Epithelial cell of esophagus (primary cell): ENCODE measurements around the gene CDH7.

Source experiments
- DNase-seq: peaks from one replicate; pipeline ENCODE4 v3.0.0; 2010; ENCODE audit warnings: low read depth
- H3K4me3 ChIP-seq: 2 replicates; pipeline ENCODE4 v1.5.1; 2011; ENCODE audit warnings: mild to moderate bottlenecking, low read length, control low read depth
- TF ChIP-seq, protein P1 (sequence below): IDR thresholded peaks from 2 replicates; pipeline ENCODE4 v1.5.1; 2011; ENCODE audit warnings: low read depth, mild to moderate bottlenecking, low read length, control low read depth, inconsistent platforms; ENCODE audit not compliant: insufficient read depth; ENCODE audit errors: missing control alignments

CDH7 gene

GRCh38 chr18:65735155-65735554 lies 15.7 kb upstream of the CDH7 start:
- H3K4me3 ChIP-seq: no peak overlapping the region
- TF ChIP-seq, protein P1, sequence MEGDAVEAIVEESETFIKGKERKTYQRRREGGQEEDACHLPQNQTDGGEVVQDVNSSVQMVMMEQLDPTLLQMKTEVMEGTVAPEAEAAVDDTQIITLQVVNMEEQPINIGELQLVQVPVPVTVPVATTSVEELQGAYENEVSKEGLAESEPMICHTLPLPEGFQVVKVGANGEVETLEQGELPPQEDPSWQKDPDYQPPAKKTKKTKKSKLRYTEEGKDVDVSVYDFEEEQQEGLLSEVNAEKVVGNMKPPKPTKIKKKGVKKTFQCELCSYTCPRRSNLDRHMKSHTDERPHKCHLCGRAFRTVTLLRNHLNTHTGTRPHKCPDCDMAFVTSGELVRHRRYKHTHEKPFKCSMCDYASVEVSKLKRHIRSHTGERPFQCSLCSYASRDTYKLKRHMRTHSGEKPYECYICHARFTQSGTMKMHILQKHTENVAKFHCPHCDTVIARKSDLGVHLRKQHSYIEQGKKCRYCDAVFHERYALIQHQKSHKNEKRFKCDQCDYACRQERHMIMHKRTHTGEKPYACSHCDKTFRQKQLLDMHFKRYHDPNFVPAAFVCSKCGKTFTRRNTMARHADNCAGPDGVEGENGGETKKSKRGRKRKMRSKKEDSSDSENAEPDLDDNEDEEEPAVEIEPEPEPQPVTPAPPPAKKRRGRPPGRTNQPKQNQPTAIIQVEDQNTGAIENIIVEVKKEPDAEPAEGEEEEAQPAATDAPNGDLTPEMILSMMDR: no peak
- DNase-seq: no peak

DNA sequence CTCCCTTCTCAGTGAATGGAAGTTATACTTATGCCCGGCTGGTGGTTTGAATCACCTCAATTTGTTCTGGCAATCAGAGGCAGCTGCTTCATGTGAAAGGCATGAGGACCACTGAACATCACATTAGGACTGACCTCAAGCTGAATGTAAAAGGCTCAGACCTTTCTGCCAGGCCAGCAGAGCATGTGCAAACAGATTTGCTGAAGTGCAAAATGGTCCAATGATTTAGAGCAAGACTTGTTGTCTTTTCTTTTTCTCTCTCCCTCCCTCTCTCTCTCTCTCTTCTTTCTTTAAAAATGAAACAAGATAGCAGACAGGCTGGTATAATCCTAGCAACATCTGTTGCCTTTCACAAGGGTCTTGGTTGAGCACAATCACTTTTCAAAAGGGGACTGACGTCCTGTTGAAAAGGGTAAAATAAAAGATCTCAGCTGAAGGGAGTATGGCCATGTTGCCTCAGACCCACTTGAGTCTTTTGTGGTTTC lies 13.3 kb upstream of the CDH7 start:
- TF ChIP-seq, protein P1: no peak
- no peak overlapping the region for H3K4me3 ChIP-seq
- no peak for DNase-seq

- TF ChIP-seq, protein P1: no peak
- DNase-seq: no peak
Observed at GRCh38 chr18:65746936-65747335, 3.9 kb upstream of the CDH7 start.

DNA sequence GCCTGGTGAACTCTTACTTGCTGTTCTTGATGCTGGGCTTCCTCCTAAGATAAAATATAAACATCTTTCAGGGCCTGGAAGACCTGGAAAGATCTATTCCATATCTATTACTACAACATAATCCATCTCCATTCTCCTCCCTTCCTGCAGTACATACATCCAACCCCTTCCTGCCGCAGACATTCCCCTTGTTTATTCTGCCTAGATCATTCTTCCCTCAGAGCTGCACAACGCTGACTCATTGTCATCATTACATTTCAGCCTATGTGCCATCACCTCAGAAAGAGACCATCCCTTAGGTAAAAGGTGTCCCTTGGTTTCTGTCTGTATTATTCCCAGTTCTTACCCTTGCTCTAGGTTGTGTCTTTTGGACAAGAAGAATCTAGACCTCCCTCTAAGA lies 2.5 kb upstream of the CDH7 start:
- TF ChIP-seq, protein P1: no peak
- DNase-seq: no peak
- no peak overlapping the region for H3K4me3 ChIP-seq

More at GRCh38 chr18:65746936-65747335, 3.9 kb upstream of the CDH7 start:
- H3K4me3 ChIP-seq: no peak overlapping the region

GRCh38 chr18:65749841-65750240 lies 971 bp upstream of the CDH7 start:
- TF ChIP-seq, protein P1: no peak
- no peak for DNase-seq
- no peak overlapping the region for H3K4me3 ChIP-seq

DNA sequence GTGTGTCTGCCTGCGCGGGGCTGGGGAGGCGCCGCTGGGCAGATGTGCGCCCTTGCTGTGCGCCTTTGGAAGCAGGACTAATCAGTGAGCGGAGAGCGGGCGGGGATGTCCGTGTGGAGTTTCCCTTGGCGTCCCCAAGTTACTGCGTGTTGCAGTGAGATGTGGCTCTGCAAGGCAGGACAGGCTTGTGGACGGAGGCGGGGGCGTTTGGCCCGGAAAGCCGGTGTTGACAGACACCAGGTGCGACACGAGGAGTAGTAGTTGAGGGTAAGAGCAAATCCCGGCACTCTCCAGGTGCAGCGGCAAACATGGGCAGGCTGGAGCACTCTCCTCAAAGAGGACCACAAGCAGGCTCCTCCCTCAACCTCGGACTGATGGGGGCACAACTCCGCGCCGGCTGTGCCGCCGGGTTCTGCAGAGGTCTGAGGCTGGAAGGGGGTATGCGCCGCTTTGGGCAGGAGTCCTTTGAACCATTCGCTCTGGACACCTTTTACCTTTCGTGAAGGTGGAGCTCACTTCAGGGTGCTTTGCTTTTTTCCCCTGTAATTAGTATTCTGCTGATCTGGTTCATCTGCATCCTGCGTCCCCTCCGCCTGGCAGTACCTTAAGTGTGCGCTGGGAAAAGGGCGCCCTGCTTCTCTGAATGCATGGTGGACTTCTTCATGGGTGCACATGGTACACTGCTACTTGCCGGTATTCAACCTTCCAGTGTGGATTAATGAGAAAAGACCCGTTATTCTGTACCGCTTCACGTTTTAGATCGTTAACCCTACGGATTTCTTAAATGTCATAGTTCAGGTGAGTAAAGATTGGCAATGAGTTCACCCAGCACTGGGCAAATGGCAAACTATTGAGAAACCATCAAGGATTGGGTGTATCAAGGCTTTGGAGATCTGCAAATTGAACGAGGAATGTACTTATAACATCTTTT lies 608 bp downstream of the CDH7 start:
- no peak for DNase-seq
- TF ChIP-seq, protein P1: no peak
- peak overlapping the region; percentile 7 for H3K4me3 ChIP-seq

DNA sequence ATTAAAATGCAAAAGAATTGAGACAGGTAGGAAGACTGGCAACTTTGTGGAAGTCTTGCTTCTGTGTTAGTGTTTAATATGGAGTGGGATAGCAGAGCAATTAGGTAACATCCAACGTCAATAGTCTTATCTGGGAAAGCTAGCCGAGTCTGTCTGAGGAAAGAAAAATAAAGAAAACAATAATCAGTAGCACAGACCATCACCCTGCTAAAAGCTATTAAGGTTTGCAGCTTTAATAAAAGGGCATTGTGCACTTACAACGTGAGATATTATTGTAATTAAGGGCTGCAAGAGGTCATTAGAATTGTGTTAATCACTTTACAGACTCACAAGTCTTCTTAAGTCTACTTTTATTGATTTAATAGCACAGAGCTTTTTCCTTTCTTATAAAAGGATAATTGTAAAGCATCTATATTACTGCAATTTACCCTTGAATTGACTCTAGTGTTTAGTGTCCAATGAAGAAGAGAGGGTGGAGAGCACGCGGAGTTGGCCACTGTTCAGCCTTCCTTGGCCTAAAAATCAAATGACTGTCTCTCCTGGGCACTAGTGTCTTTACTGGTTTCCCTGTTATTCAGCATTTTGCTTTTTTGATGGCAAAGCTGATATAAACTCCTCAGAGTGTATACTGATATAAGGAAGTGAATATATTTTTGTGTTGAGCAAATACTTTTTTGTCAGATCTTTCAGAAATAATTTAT lies 2.0 kb downstream of the CDH7 start:
- TF ChIP-seq, protein P1: no peak

More for the DNA sequence above, 2.0 kb downstream of the CDH7 start:
- DNase-seq: no peak
- no peak overlapping the region for H3K4me3 ChIP-seq
